ENCODE data around the gene MLXIP. TPM values are rescaled to one million over a fixed set of nuclear protein-coding genes. Genes with fewer than 3 reads are reported as not detected.

Gene MLXIP
- total RNA-seq, 1 experiment from 2014 or later = 16.7 TPM

- TF ChIP-seq, protein P1, sequence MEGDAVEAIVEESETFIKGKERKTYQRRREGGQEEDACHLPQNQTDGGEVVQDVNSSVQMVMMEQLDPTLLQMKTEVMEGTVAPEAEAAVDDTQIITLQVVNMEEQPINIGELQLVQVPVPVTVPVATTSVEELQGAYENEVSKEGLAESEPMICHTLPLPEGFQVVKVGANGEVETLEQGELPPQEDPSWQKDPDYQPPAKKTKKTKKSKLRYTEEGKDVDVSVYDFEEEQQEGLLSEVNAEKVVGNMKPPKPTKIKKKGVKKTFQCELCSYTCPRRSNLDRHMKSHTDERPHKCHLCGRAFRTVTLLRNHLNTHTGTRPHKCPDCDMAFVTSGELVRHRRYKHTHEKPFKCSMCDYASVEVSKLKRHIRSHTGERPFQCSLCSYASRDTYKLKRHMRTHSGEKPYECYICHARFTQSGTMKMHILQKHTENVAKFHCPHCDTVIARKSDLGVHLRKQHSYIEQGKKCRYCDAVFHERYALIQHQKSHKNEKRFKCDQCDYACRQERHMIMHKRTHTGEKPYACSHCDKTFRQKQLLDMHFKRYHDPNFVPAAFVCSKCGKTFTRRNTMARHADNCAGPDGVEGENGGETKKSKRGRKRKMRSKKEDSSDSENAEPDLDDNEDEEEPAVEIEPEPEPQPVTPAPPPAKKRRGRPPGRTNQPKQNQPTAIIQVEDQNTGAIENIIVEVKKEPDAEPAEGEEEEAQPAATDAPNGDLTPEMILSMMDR (conservative IDR thresholded peaks at IDR 0.05; ENCODE audit: low read depth, low read length) = no peak
- ChIA-PET CTCF (no interaction called here), POLR2A (ENCODE audit: unreplicated experiment) (no interaction called here)
- H3K9ac ChIP-seq (ENCODE audit: low read length) = no peak overlapping the region
- no TSS peak for BruUV-seq (replicated peaks)
- H3K4me2 ChIP-seq (ENCODE audit: low read length) = no peak overlapping the region
- ATAC-seq = no peak
- intact Hi-C loops (cut with micrococcal nuclease) = no loop called here
- H3K27me3 ChIP-seq (ENCODE audit: low read length) = no peaks in the 10 kb centered on the region
- H3K4me1 ChIP-seq (ENCODE audit: insufficient read depth, low read length) = peaks cover 4% of the 10 kb centered on the region
- H4K20me1 ChIP-seq (ENCODE audit: low read length) = no peaks in the 10 kb centered on the region
- no peaks in the 10 kb centered on the region for H3K9me3 ChIP-seq (ENCODE audit: low read length)
- H2AFZ ChIP-seq (ENCODE audit: low read length) = no peak overlapping the region
- no peak for DNase-seq
- no peak overlapping the region for H3K4me3 ChIP-seq (ENCODE audit: low read length)
- H3K79me2 ChIP-seq (ENCODE audit: low read length) = no peaks in the 10 kb centered on the region
- no peak overlapping the region for H3K27ac ChIP-seq (ENCODE audit: low read length)
- H3K36me3 ChIP-seq (ENCODE audit: low read depth, low read length) = peaks cover 35% of the 10 kb centered on the region
- peaks cover 4% of the 10 kb centered on the region for H3F3A ChIP-seq (ENCODE audit: low read length, unreplicated experiment)
- no peaks in the 10 kb centered on the region for H3K9me2 ChIP-seq (replicated peaks; ENCODE audit: low read length)
Observed at GRCh38 chr12:122135437-122136031, 57.0 kb downstream of the MLXIP start.

DNA sequence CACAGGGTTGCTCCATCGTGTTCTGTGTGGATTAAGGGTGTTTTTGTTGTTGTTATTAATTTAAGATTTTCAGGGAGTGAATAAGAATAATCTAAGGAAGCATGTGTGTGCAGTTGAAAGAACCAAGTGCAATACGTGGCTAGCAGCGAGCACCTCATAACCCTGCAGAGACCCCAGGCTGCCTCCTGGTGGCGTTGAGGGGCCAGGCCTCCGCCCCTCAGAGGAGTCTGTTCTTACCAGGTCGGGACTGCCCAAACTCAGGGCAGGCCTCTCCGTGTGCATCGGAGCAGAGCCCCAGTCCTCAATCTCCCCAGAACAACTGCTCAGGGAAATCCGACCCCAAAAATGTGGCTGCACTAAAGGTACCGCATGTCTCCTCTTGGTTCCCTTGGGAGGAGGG lies 58.7 kb downstream of the MLXIP start:
- ChIA-PET CTCF (no interaction called here), POLR2A (ENCODE audit: unreplicated experiment) (no interaction called here)
- Histone ChIP-seq H3K4me2 (ENCODE audit: low read length) (no peak overlapping the region), H3F3A (ENCODE audit: low read length, unreplicated experiment) (no peaks in the 10 kb centered on the region), H3K9me3 (ENCODE audit: low read length) (no peaks in the 10 kb centered on the region), H3K4me1 (ENCODE audit: insufficient read depth, low read length) (no peaks in the 10 kb centered on the region), H3K36me3 (ENCODE audit: low read depth, low read length) (peaks cover 32% of the 10 kb centered on the region), H3K79me2 (ENCODE audit: low read length) (no peaks in the 10 kb centered on the region), H3K27me3 (ENCODE audit: low read length) (no peaks in the 10 kb centered on the region), H3K9ac (ENCODE audit: low read length) (no peak overlapping the region), H2AFZ (ENCODE audit: low read length) (no peak overlapping the region), H3K4me3 (ENCODE audit: low read length) (no peak overlapping the region), H3K27ac (ENCODE audit: low read length) (no peak overlapping the region), H4K20me1 (ENCODE audit: low read length) (no peaks in the 10 kb centered on the region), H3K9me2 (replicated peaks; ENCODE audit: low read length) (no peaks in the 10 kb centered on the region)
- no TSS peak for BruUV-seq (replicated peaks)
- TF ChIP-seq EZH2 (IDR thresholded peaks at IDR 0.05; ENCODE audit: low read length, unreplicated experiment) = no peak
- TF ChIP-seq, protein P1 (conservative IDR thresholded peaks at IDR 0.05; ENCODE audit: low read depth, low read length) = peak; percentile 33; the same call in 1 of the 2 replicates
- DNase-seq = no peak
- no peak for ATAC-seq
- intact Hi-C loops (cut with micrococcal nuclease) = no loop called here

DNA sequence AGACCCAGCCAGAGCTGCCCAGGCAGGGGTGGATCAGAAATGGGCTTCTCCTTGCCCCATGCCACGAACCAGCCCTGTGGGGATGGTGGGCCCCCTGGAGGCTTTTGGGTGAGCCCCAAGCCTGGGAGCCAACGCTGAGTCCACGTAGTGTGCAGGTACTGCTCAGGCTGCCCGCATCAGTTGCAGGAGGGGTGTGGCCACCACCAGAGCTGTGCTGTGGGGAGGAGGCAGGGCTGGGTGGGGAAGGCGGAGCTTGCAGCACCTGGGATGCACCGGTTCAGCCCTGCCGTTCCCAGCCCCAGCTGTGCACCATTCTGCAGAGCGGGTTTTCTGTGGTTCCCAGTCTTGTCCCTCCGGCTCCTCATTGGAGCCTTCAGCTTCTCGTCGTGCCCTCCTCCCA lies 59.1 kb downstream of the MLXIP start:
- H3K4me2 ChIP-seq (ENCODE audit: low read length) = no peak overlapping the region
- no peak overlapping the region for H3K4me3 ChIP-seq (ENCODE audit: low read length)

More for the DNA sequence above, 59.1 kb downstream of the MLXIP start:
- H3K9ac ChIP-seq (ENCODE audit: low read length) = no peak overlapping the region
- no peak overlapping the region for H3K27ac ChIP-seq (ENCODE audit: low read length)
- ATAC-seq (peak; percentile 45), DNase-seq (no peak)
- no peak for TF ChIP-seq EZH2phosphoT487 (IDR thresholded peaks at IDR 0.05; ENCODE audit: borderline replicate concordance, low read length)
- TF ChIP-seq EZH2 (IDR thresholded peaks at IDR 0.05; ENCODE audit: low read length, unreplicated experiment) = no peak
- TF ChIP-seq, protein P1 (conservative IDR thresholded peaks at IDR 0.05; ENCODE audit: low read depth, low read length) = no peak; the same call in 1 of the 2 replicates
- H3K36me3 ChIP-seq (ENCODE audit: low read depth, low read length) = peaks cover 31% of the 10 kb centered on the region
- H4K20me1 ChIP-seq (ENCODE audit: low read length) = no peaks in the 10 kb centered on the region
- no peaks in the 10 kb centered on the region for H3K27me3 ChIP-seq (ENCODE audit: low read length)
- intact Hi-C loops (cut with micrococcal nuclease) = no loop called here
- H3K79me2 ChIP-seq (ENCODE audit: low read length) = no peaks in the 10 kb centered on the region
- CTCF ChIA-PET = no interaction called here
- no peaks in the 10 kb centered on the region for H3K9me2 ChIP-seq (replicated peaks; ENCODE audit: low read length)
- no peaks in the 10 kb centered on the region for H3K9me3 ChIP-seq (ENCODE audit: low read length)
- H3K4me1 ChIP-seq (ENCODE audit: insufficient read depth, low read length) = no peaks in the 10 kb centered on the region
- POLR2A ChIA-PET (ENCODE audit: unreplicated experiment) = no interaction called here
- BruUV-seq (replicated peaks) = no TSS peak
- H2AFZ ChIP-seq (ENCODE audit: low read length) = no peak overlapping the region
- no peaks in the 10 kb centered on the region for H3F3A ChIP-seq (ENCODE audit: low read length, unreplicated experiment)

Measured in PC-3 (cell line).